A673 (cell line): ENCODE results near the gene ISY1.

Experiments used
- CTCF ChIP-seq: fragments of 300-800, 200-600 bp; sonication (generic); conservative IDR thresholded peaks from 2 replicates; pipeline ENCODE4 v1.5.1; 2017; ENCODE audit warnings: low read depth, mild to moderate bottlenecking, antibody characterized with exemption, low read length, moderate library complexity, mixed read lengths
- EZH2 ChIP-seq: fragments of 200-600 bp; sonication (generic); IDR thresholded peaks from 2 replicates; pipeline ENCODE4 v1.6.1; 2017; ENCODE audit warnings: borderline replicate concordance, low read depth, mild to moderate bottlenecking, mixed read lengths, antibody characterized with exemption, low read length; ENCODE audit not compliant: poor library complexity, severe bottlenecking

GRCh38 chr3:129085818-129086217 lies 75.0 kb downstream of the ISY1 start:
- TF ChIP-seq CTCF: no peak
- TF ChIP-seq EZH2: no peak
